ENCODE measurements around the gene MARCHF7.

GRCh38 chr2:159671047-159671446, 41.3 kb upstream of the MARCHF7 start:
- TF ChIP-seq CTCF (IDR thresholded peaks at IDR 0.05): no peak
- no peak for TF ChIP-seq POLR2A (IDR thresholded peaks at IDR 0.05)
